Endometrial microvascular endothelial cells (primary cell): ENCODE measurements around the gene EPB41L4B. TPM values are rescaled to one million over a fixed set of nuclear protein-coding genes. Genes with fewer than 3 reads are reported as not detected.

Experiments
- total RNA-seq: library from RNA; depleted of rRNA; stranded (reverse); fragments of >200 nt; gene quantifications from one replicate; pipeline ENCODE4 v1.2.3, GENCODE V29; 2015; ENCODE audit errors: inconsistent ontology term

Gene EPB41L4B
- total RNA-seq, 1 donor from 2014 or later, result 0.19 TPM

Other genes with a start within 250 kb of the EPB41L4B start
- 32.5 TPM for gene TMEM245, start 201.1 kb downstream of the EPB41L4B start, total RNA-seq
- not detected for gene FRRS1L, start 153.8 kb downstream of the EPB41L4B start, total RNA-seq
- gene PTPN3, start 177.2 kb upstream of the EPB41L4B start, total RNA-seq, result 0.37 TPM